SK-MEL-5 (cell line): ENCODE results near the gene PIP5KL1. TPM values are rescaled to one million over a fixed set of nuclear protein-coding genes. Genes with fewer than 3 reads are reported as not detected.

Experiments
- DNase-seq: peaks from one replicate; pipeline ENCODE4 v3.0.0-alpha.2; 2016; ENCODE audit warnings: low read depth, low spot score
- in situ Hi-C: cut with HindIII; loops from 2 replicates; pipeline ENCODE4 v1.10.0; 2016; ENCODE audit warnings: low sequenced_read_pairs, high pct_unique_total_duplicates, low pct_unique_long_range_greater_than_20kb
- total RNA-seq: library from RNA; depleted of rRNA; stranded (reverse); fragments of >200 nt; shearing (Covaris generic); gene quantifications from 2 replicates; pipeline ENCODE4 v1.2.3, GENCODE V29; 2014

PIP5KL1 gene
- total RNA-seq, 1 experiment from 2014 or later: 0.32 TPM

- in situ Hi-C loops: no loop called here
- no peak for DNase-seq
Observed at GRCh38 chr9:127941062-127941960, 10.7 kb upstream of the PIP5KL1 start.

- in situ Hi-C loops: no loop called here
- no peak for DNase-seq
Observed at GRCh38 chr9:127940593-127940992, 10.0 kb upstream of the PIP5KL1 start.

- DNase-seq: no peak
- in situ Hi-C loops: no loop called here
Observed at GRCh38 chr9:127938298-127938690, 7.7 kb upstream of the PIP5KL1 start.

GRCh38 chr9:127937388-127938297 is 7.1 kb upstream of the PIP5KL1 start, which contains the start of gene DPM2:
DPM2 (minus strand) TSS chr9:127937854; CDS start chr9:127937820, 34 bp downstream.
- in situ Hi-C loops: no loop called here
- peak; percentile 88 for DNase-seq

GRCh38 chr9:127937056-127937387 is 6.4 kb upstream of the PIP5KL1 start:
- DNase-seq: no peak
- in situ Hi-C loops: no loop called here

- DNase-seq: no peak
- in situ Hi-C loops: no loop called here
Observed at GRCh38 chr9:127936347-127936852, 5.8 kb upstream of the PIP5KL1 start.

- DNase-seq: no peak
- in situ Hi-C loops: no loop called here
Observed at GRCh38 chr9:127935765-127936221, 5.2 kb upstream of the PIP5KL1 start.

- in situ Hi-C loops: no loop called here
Observed at GRCh38 chr9:127934986-127935385, 4.4 kb upstream of the PIP5KL1 start.

GRCh38 chr9:127934248-127934647 is 3.7 kb upstream of the PIP5KL1 start:
- no peak for DNase-seq
- in situ Hi-C loops: no loop called here

More at GRCh38 chr9:127934986-127935385, 4.4 kb upstream of the PIP5KL1 start:
- no peak for DNase-seq

GRCh38 chr9:127931092-127931881 is 710 bp upstream of the PIP5KL1 start:
- in situ Hi-C loops: no loop called here
- DNase-seq: peak; percentile 62

GRCh38 chr9:127929625-127929979 is 975 bp downstream of the PIP5KL1 start:
- in situ Hi-C loops: no loop called here
- no peak for DNase-seq

- in situ Hi-C loops: no loop called here
- DNase-seq: no peak
Observed at GRCh38 chr9:127928676-127929624, 1.6 kb downstream of the PIP5KL1 start.

- in situ Hi-C loops: no loop called here
- no peak for DNase-seq
Observed at GRCh38 chr9:127927988-127928675, 2.4 kb downstream of the PIP5KL1 start.

GRCh38 chr9:127927201-127927987 is 3.2 kb downstream of the PIP5KL1 start:
- in situ Hi-C loops: no loop called here
- DNase-seq: no peak

GRCh38 chr9:127926906-127927200 is 3.7 kb downstream of the PIP5KL1 start:
- no peak for DNase-seq
- in situ Hi-C loops: no loop called here
